ENCODE measurements around the gene TOM1L1.

DNA sequence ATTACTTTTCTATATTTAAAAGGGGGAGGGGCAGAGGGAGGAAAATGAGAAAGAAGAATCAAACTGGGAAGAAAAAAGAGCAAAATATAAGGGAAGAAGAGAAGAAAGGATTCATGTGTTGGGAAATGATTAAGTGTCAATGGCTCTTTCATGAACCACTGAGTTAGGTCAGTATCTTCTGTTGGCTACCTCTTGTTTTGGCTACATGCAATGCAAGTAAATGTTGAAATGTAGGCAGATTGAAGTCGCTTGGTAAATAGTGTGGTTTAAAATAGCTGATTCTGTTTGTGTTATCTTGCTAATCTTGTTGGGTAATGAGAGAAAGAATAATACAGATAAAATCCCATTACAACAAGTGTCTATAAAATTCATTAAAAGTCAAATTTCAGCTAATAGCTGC lies 40.6 kb downstream of the TOM1L1 start:
- TF ChIP-seq CTCF (IDR thresholded peaks at IDR 0.05) (no peak), POLR2A (IDR thresholded peaks at IDR 0.05) (no peak)
